K562 (cell line): ENCODE measurements around the gene MAD1L1. TPM values are rescaled to one million over a fixed set of nuclear protein-coding genes. Genes with fewer than 3 reads are reported as not detected.
A peak's percentile ranks its signal among the peaks of the same experiment; 100 is the strongest.

Source experiments
- NR2C2 ChIP-seq, 2 experiments: fragments of 200-800 bp in 1 of 2; sonication (Bioruptor generic) in 1 of 2; sonication (generic) in 1 of 2; formaldehyde crosslinking in 1 of 2; IDR thresholded peaks; 2 replicates each; pipeline versions ENCODE4 v1.6.1 to v1.8.0; 2016 to 2022; ENCODE audit warnings: mild to moderate bottlenecking in 1 of 2, missing compliant biosample characterization in 1 of 2, missing genetic modification characterization in 1 of 2, missing genetic modification reagents in 1 of 2
- PATZ1 ChIP-seq: fragments of 250-450 bp; sonication (Bioruptor Pico); IDR thresholded peaks from 2 replicates; pipeline ENCODE4 v1.5.0; 2020; ENCODE audit warnings: mild to moderate bottlenecking, borderline replicate concordance
- TCF3 ChIP-seq: sonication (generic); formaldehyde crosslinking; IDR thresholded peaks from 2 replicates; pipeline ENCODE4 v1.4.0; 2020; ENCODE audit warnings: mild to moderate bottlenecking, missing genetic modification reagents
- ZNF121 ChIP-seq: sonication (generic); formaldehyde crosslinking; conservative IDR thresholded peaks from 2 replicates; pipeline ENCODE4 v1.8.0; 2022; ENCODE audit warnings: missing genetic modification reagents
- ZNF146 ChIP-seq: IDR thresholded peaks from one replicate; pipeline ENCODE4 v1.6.1; 2018; ENCODE audit warnings: missing compliant biosample characterization; ENCODE audit not compliant: unreplicated experiment
- ZNF507 ChIP-seq: conservative IDR thresholded peaks from 2 replicates; pipeline ENCODE4 v1.6.1; 2017; ENCODE audit warnings: missing genetic modification characterization, missing compliant biosample characterization
- ZNF511 ChIP-seq: sonication (generic); formaldehyde crosslinking; IDR thresholded peaks from 2 replicates; pipeline ENCODE4 v1.8.0; 2022; ENCODE audit warnings: mild to moderate bottlenecking, missing genetic modification reagents
- polyA plus RNA-seq, 8 experiments: library from polyadenylated mRNA; depleted of rRNA in 4 of 8; stranded (reverse) in 5 of 8; unstranded in 3 of 8; fragments of >200 nt; fragmentation: Nextera tagmentation in 2 of 8; fragmentation: Illumina TruSeq in 1 of 8; extraction: Ambion mirVana in 2 of 8; extraction: Trizol in 1 of 8; gene quantifications; 2 replicates each; pipeline versions ENCODE4 v1.2.1 to v1.2.3, GENCODE V29; 2011 to 2014; ENCODE audit warnings: inconsistent platforms in 1 of 8, missing spikeins in 1 of 8
- total RNA-seq, 7 experiments: library from RNA; depleted of rRNA in 6 of 7; stranded (reverse); fragments of >200 nt in 6 of 7; fragmentation: Illumina TruSeq in 2 of 7; extraction: Trizol in 2 of 7; gene quantifications; 2 replicates each; pipeline versions ENCODE4 v1.2.1 to v1.2.3, GENCODE V29; 2011 to 2021; ENCODE audit warnings: low replicate concordance in 1 of 7
- TF ChIP-seq, protein P1 (sequence below), 3 experiments: IDR thresholded peaks in 2 of 3; conservative IDR thresholded peaks in 1 of 3; 2 replicates each; pipeline ENCODE4 v1.5.1; 2011 to 2012; ENCODE audit warnings: low read length in 3 of 3, mild to moderate bottlenecking in 3 of 3, control low read depth in 2 of 3, improper control_type of control experiment in 1 of 3, inconsistent platforms in 1 of 3, low read depth in 1 of 3, mixed read lengths in 1 of 3, moderate library complexity in 1 of 3; ENCODE audit not compliant: insufficient read depth in 2 of 3
- TF ChIP-seq, protein P2 (sequence below): sonication (generic); formaldehyde crosslinking; IDR thresholded peaks from 2 replicates; pipeline ENCODE4 v1.8.0; 2022; ENCODE audit warnings: missing genetic modification reagents, mild to moderate bottlenecking, borderline replicate concordance

MAD1L1 gene
- total and polyA plus RNA-seq, 9 of the 15 experiments (the other 6 are each of a cell fraction or from before 2014, with no cell fraction given), result 1.7 to 89.7 (median 18.0) TPM

DNA sequence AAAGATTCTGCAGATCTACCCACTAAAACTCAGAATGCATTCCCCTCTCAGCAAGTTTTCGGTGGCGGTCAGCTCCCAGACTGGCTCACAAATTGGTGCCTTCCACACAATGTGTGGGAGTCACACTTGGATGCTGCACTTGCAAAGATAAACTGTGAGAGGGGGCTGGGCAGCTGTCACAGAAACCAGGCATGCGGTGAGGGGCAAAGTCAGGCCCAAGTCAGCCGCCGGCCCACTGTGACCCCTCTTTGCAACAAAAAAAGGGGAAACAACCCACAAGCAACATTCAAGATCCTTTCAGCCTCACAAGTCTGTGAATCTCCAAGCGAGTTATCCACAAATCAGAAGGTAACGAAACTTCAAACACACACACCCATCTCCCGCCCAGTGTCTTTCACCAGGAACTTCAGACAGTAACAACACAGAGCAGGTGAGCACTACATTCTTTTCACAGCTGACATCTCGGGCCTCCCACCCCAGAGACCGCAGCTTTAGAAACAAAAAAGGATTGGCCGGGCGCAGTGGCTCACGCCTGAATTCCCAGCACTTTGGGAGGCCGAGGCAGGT, 49.5 kb upstream of the MAD1L1 start (continued):
- TF ChIP-seq, protein P1, sequence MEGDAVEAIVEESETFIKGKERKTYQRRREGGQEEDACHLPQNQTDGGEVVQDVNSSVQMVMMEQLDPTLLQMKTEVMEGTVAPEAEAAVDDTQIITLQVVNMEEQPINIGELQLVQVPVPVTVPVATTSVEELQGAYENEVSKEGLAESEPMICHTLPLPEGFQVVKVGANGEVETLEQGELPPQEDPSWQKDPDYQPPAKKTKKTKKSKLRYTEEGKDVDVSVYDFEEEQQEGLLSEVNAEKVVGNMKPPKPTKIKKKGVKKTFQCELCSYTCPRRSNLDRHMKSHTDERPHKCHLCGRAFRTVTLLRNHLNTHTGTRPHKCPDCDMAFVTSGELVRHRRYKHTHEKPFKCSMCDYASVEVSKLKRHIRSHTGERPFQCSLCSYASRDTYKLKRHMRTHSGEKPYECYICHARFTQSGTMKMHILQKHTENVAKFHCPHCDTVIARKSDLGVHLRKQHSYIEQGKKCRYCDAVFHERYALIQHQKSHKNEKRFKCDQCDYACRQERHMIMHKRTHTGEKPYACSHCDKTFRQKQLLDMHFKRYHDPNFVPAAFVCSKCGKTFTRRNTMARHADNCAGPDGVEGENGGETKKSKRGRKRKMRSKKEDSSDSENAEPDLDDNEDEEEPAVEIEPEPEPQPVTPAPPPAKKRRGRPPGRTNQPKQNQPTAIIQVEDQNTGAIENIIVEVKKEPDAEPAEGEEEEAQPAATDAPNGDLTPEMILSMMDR (IDR thresholded peaks at IDR 0.05 in 2 of 3, conservative IDR thresholded peaks at IDR 0.05 in 1 of 3; ENCODE audit: insufficient read depth in 2 of 3, low read depth in 1 of 3, low read length in 3 of 3), result no peak
- TF ChIP-seq ZNF121, result no peak
- TF ChIP-seq ZNF511, result no peak
- no peak for TF ChIP-seq ZNF146 (CRISPR knock-in tag)
- TF ChIP-seq ZNF507 (tag), result no peak
- TF ChIP-seq, protein P2, sequence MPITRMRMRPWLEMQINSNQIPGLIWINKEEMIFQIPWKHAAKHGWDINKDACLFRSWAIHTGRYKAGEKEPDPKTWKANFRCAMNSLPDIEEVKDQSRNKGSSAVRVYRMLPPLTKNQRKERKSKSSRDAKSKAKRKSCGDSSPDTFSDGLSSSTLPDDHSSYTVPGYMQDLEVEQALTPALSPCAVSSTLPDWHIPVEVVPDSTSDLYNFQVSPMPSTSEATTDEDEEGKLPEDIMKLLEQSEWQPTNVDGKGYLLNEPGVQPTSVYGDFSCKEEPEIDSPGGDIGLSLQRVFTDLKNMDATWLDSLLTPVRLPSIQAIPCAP (CRISPR knock-in tag), result no peak
- TF ChIP-seq TCF3 (CRISPR knock-in tag), result peak; percentile 87
- no peak for TF ChIP-seq PATZ1 (CRISPR knock-in tag)
- no peak for TF ChIP-seq NR2C2 (CRISPR knock-in tag; IDR thresholded peaks at IDR 0.05)
- TF ChIP-seq NR2C2 (tag; IDR thresholded peaks at IDR 0.05), result no peak
